Fibroblast of skin of back (primary cell): ENCODE data around the gene GGT6.
A peak's percentile ranks its signal among the peaks of the same experiment; 100 is the strongest.
"Not testable (repeated sequence)": the region's sequence is repeated elsewhere in the genome, so short reads cannot be mapped to it uniquely, and the experiment has no call there.

ENCODE experiments used
- DNase-seq: peaks from one replicate; pipeline ENCODE4 v3.0.0-alpha.2; 2013

GGT6 gene

DNA sequence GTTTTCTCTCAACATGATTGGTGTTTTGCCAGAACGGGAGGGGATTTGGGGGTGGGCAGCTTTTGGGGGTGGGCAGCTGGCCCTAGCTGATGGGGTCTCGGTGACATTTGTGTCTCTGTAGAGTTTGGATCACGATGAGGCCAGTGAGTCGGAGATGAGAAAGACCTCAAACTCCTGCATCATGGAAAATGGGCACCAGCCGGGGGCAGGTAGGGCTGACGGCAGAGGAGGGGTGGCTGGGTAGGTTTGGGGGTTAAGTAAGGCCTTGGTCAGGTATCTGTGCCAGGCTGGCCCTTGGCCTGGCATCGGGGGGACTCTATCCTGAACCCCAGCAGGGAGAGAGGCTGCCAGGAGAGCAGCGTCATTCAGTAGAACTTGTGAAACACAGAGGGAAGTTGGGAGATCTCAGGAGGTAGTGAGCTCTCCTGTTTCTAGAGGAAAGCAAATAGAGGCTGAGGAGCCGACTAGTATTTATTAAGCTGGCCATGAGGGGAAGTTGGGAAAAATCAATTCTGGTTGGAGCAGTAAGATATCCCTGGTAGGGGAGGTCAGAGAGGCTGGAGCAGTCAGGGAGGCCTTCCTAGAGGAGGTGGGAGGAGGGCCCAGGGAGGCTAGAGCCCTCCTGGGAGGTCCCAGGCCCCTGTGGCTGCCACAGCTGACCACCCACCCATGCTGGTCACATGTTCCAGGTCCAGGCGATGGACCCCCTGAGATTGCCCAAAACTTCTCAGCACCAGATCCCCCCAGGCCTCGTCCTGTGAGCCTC lies 32.0 kb upstream of the GGT6 start:
- DNase-seq = no peak

- DNase-seq = peak; percentile 20
These were observed 31.2 kb upstream of the GGT6 start for GRCh38 chr17:4591529-4591928.

DNA sequence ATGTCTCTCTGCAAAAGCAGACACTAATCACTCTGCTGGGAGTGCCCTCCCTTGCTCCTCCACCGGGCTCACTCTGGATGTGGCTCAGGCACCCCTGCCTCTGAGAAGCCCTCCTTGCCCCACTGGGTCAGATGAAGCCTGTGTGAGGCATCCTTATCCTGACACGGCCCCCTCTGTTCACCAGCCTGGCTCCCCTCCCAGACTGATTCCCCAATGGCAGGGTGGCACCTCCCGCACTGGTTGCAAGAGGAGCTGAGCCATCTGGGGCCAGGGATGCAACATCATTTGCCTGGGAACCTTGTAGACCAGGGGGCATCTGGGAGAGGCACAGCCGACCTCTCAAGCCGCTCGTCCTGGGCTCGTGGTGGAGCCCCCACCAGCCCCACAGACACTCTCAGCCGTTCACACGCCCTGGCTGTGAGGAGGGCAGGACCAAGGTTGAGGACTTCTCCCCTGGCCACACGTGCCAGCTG lies 30.6 kb upstream of the GGT6 start:
- DNase-seq = no peak

GRCh38 chr17:4590042-4590441 lies 29.7 kb upstream of the GGT6 start:
- DNase-seq = not testable (repeated sequence)

DNA sequence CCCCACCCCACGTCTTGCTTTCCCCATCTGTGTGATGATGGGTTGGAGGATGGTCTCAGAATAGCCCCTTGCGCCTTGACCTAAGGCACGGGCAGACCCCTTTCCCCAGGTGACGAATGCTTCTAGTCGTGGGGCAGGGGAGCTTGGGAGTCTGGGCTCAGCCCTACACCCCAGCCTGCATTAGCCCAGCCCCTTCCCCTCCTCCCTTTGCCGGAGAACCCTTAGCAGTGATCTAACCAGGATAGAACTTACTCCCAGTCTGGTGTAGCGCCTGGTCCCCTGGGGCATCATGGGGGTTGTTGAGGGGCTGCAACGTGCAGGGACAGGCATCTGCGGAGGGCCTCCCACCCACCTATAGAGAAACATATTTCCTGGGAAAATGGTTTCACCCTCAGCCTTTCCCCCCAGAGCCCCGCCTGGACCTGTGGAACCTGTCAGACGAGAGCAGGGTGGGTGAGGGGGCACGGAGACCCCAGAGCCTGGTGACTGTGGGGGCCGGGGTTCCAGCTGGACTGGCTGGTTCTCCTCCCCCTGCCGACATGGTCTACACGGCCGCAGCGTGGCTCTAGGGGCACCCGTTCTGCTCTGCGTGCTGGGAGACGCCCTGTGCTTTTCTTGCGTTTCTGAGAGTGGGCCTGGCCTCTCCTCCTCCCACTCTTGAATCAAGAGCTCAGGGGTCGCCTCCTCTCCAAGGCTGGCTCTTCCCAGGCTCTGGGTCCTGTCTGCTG lies 28.7 kb upstream of the GGT6 start:
- DNase-seq = no peak

DNA sequence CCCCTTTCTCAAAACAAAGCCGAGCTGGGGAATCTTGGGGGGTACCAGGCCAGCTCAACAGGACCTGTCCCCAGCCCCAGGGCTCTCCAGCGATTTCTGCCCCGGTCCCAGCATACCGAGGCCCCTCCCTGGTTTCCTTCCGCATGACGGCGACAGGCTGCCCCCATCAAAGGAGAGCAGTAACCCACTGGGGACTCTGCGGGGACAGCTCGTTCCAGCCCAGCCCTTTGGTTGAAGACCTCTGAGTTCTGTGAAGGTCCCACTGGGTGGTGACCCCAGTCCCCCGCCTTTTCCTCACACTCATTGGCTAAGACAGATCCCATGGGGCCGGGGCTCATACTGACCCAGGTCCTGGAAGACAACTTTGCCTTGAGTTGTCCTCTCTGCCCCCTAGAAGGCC lies 28.0 kb upstream of the GGT6 start:
- DNase-seq = no peak

- no peak for DNase-seq
These were observed 27.4 kb upstream of the GGT6 start for GRCh38 chr17:4587803-4588202.

DNA sequence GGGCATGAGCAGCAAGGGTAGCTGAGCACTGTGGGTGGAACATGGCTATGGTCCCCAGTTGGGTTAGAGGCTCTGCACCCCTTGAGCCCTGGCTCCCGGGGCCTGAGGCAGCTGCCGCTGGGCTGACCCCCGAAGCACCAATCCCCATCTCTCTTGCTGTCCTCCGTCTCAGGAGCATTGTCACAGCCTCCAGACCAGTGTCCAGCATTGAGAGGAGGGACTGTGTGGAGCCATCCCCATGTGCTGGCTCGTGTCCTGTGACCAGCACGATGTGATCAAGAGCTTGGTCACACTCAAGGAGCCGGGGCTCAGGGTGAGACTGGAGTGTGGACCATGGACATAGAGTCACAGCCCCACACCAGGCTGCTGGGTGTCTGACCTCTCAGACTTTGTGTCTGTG lies 26.8 kb upstream of the GGT6 start:
- no peak for DNase-seq

DNA sequence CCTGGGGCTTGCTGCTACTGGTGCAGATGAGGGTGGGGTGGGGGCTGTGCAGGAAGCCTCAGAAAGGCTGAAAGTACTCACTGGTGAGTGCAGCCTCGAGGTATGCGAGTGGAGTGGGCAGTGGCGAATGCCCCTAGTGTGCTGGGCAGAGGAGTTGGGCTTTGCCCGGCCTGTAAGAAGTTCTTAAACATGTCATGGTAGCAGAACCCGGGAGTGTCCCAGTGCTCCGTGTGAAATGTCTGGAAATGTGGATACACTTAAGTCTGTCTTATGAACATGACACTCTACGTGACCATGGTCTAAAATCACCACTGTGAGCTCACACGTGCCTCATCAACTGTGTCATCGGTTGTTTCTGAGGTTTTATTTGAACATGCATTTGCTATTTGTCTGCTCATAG lies 25.7 kb upstream of the GGT6 start:
- DNase-seq = no peak

DNA sequence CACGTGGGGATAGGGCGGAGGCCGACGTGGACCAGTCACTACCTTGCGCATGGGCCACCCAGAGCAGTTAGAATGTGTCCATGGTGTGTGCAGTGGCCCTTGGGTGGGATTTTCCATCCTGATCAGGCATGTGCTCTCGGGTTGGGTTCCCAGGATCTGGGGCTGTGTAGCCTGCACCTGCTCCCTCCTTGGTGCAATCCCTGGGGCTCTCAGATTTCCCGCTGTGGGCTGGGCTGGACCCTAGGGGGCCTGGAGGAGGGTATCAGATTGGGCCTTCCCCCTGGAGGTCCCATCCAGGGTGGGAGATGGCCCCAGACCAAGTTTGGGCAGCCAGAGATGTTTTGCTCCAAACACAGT lies 25.2 kb upstream of the GGT6 start:
- DNase-seq = no peak

- DNase-seq = no peak
These were observed 24.7 kb upstream of the GGT6 start for GRCh38 chr17:4584917-4585637.

- no peak for DNase-seq
These were observed 23.9 kb upstream of the GGT6 start, which contains the start of gene SMTNL2 for GRCh38 chr17:4584101-4584916. Gene SMTNL2, plus strand, starts transcription at chr17:4584529. Its CDS starts 77 bp downstream, at chr17:4584606.

DNA sequence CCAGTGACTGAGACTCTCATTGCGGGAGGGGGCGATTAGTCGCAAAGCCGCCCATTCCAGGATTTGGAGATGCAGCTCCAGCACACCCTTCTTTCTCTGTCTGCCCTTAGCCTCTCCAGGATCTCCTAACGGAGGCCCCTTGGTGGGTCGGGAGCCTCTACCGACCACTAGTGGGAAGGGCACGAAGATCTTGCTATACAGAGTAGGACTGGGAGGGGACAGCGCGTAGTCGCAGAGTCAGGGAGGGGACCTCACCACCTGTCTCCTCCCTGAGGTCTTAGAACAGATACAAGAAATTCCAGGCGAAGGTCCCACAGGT lies 23.4 kb upstream of the GGT6 start:
- DNase-seq = peak; percentile 20

DNA sequence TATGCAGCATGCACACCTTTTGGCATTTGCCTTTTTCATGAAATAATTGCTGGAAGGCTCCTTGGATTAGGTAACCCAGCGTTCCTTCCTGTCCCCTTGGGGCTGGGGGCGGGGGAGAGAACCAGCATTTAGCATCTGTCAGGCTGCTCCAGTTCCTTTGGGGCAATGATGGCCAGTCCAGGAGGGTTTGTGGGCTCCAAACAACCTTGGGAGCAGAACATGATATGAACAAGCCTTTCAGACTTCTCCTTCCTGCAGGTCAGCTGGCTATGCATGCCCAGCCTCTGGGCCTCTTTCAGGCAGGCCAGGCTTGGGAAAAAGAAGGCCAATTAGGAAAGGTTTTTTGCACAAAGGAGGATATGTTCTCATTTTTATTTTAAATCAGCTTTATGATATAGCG lies 22.8 kb upstream of the GGT6 start:
- DNase-seq = no peak

GRCh38 chr17:4582691-4583090 lies 22.3 kb upstream of the GGT6 start:
- DNase-seq = no peak

DNA sequence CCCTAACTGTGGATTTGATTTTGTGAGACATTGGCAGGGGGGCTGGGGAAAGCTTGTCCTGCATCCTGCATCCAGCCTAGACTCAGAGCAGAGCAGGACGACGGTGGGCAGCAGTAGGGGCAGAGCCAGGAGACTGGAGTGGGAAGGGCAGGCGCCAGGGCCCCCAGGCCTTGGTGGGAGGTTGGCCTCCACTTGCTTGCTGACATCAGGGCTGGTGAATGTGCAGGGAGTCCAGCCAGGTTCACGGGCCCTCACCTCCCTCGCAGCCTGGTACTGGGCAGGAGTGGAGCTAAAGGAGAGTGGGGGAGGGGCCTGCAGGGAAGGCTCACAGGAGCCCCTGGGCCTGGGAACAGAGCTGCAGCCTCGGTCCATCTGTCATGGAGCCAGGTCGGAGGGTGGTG lies 21.7 kb upstream of the GGT6 start:
- no peak for DNase-seq

- no peak for DNase-seq
These were observed 19.9 kb upstream of the GGT6 start for GRCh38 chr17:4580291-4580690.

GRCh38 chr17:4579678-4580077 lies 19.3 kb upstream of the GGT6 start:
- no peak for DNase-seq

DNA sequence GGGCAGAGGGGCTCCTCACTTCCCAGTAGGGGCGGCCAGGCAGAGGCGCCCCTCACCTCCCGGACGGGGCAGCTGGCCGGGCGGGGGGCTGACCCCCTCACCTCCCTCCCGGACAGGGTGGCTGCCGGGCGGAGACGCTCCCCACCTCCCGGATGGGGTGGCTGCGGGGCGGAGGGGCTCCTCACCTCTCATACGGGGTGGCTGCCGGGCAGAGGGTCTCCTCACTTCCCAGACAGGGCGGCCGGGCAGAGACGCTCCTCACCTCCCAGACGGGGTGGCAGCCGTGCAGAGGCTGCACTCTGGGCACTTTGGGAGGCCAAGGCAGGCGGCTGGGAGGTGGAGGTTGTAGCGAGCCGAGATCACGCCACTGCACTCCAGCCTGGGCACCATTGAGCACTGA lies 18.0 kb upstream of the GGT6 start:
- not testable (repeated sequence) for DNase-seq

DNA sequence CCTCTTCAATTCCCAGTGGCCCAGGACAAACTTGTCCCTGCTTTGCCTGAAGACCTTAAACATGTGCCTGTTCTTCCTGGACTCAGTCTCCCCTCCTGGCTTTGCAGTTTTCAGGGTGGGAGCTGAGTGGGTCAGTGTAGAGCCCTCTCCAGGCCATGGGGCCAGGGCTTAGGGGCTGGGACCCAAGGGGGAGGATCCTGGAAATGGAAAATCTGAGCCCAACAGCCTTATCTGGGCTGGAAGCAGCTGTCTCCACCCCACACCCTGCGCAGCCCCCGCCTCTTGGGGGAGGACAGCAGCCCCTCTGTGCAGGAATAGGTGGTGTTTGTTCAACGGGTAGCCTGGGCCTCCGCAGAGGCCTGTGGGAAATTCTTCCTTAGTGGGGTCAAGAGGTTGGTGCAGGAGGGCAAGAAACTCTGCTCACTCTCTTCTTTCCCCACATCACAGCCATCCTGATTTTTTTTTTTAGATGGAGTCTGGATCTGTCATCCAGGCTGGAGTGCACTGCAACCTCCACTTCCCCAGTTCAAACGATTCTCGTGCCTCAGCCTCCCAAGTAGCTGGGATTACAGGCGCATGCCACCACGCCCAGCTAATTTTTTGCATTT lies 17.1 kb upstream of the GGT6 start:
- no peak for DNase-seq

- peak; percentile 15 for DNase-seq
These were observed 16.4 kb upstream of the GGT6 start for GRCh38 chr17:4576729-4577322.

- DNase-seq = no peak
These were observed 15.8 kb upstream of the GGT6 start for GRCh38 chr17:4576161-4576558.
